Astrocyte (in vitro differentiated cells and primary cell): ENCODE data around the gene NFYB. TPM values are rescaled to one million over a fixed set of nuclear protein-coding genes. Genes with fewer than 3 reads are reported as not detected.
"Not testable (repeated sequence)": the region's sequence is repeated elsewhere in the genome, so short reads cannot be mapped to it uniquely, and the experiment has no call there.

Experiments used
- DNase-seq: peaks from one replicate; pipeline ENCODE4 v3.0.0-alpha.2; 2010; ENCODE audit warnings: low read depth
- FAIRE-seq: peaks from 2 replicates; lab custom pipeline; 2011; peaks lifted over from hg19 to GRCh38; lab: Jason Lieb, UNC
- H2AFZ ChIP-seq: 2 replicates; pipeline ENCODE4 v1.6.0; 2012; ENCODE audit warnings: low read depth, low read length, inconsistent platforms
- H3K27ac ChIP-seq: 2 replicates; pipeline ENCODE4 v1.5.1; 2011; ENCODE audit warnings: low read depth, low read length, inconsistent platforms
- H3K27me3 ChIP-seq: 2 replicates; pipeline ENCODE4 v1.6.0; 2011; ENCODE audit warnings: low read length, inconsistent platforms; ENCODE audit not compliant: insufficient read depth
- H3K36me3 ChIP-seq: 2 replicates; pipeline ENCODE4 v1.5.1; 2011; ENCODE audit warnings: low read length, inconsistent platforms; ENCODE audit not compliant: insufficient read depth
- H3K4me1 ChIP-seq: 2 replicates; pipeline ENCODE4 v1.5.1; 2011; ENCODE audit warnings: low read length, inconsistent platforms; ENCODE audit not compliant: insufficient read depth
- H3K4me2 ChIP-seq: 2 replicates; pipeline ENCODE4 v1.6.0; 2012; ENCODE audit warnings: low read length, inconsistent platforms
- H3K4me3 ChIP-seq: 2 replicates; pipeline ENCODE4 v1.5.1; 2011; ENCODE audit warnings: low read depth, mild to moderate bottlenecking, low read length, inconsistent platforms; ENCODE audit not compliant: insufficient read depth
- H3K79me2 ChIP-seq: 2 replicates; pipeline ENCODE4 v1.6.0; 2012; ENCODE audit warnings: mild to moderate bottlenecking, low read length, inconsistent platforms; ENCODE audit not compliant: insufficient read depth
- H3K9ac ChIP-seq: 2 replicates; pipeline ENCODE4 v1.6.0; 2012; ENCODE audit warnings: mild to moderate bottlenecking, low read length, inconsistent platforms
- H3K9me3 ChIP-seq: 2 replicates; pipeline ENCODE4 v1.5.1; 2012; ENCODE audit warnings: low read depth, mild to moderate bottlenecking, low read length, inconsistent platforms; ENCODE audit not compliant: insufficient read depth
- H4K20me1 ChIP-seq: 2 replicates; pipeline ENCODE4 v1.6.0; 2012; ENCODE audit warnings: low read length, inconsistent platforms; ENCODE audit not compliant: insufficient read depth
- H3K27ac Mint-ChIP-seq: one replicate; pipeline ENCODE4 v1.8.0; 2021; ENCODE audit warnings: mild to moderate bottlenecking, mixed read lengths; ENCODE audit not compliant: unreplicated experiment
- H3K27me3 Mint-ChIP-seq: one replicate; pipeline ENCODE4 v1.8.0; 2021; ENCODE audit warnings: low read depth, mixed read lengths; ENCODE audit not compliant: unreplicated experiment
- H3K36me3 Mint-ChIP-seq: one replicate; pipeline ENCODE4 v1.8.0; 2021; ENCODE audit warnings: low read depth, mixed read lengths; ENCODE audit not compliant: unreplicated experiment
- H3K4me1 Mint-ChIP-seq: one replicate; pipeline ENCODE4 v1.8.0; 2021; ENCODE audit warnings: low read depth, mixed read lengths; ENCODE audit not compliant: unreplicated experiment
- H3K4me3 Mint-ChIP-seq: one replicate; pipeline ENCODE4 v1.8.0; 2021; ENCODE audit warnings: mild to moderate bottlenecking, moderate library complexity, mixed read lengths; ENCODE audit not compliant: unreplicated experiment
- H3K9me3 Mint-ChIP-seq: one replicate; pipeline ENCODE4 v1.8.0; 2021; ENCODE audit warnings: mild to moderate bottlenecking, mixed read lengths; ENCODE audit not compliant: unreplicated experiment
- CTCF ChIP-seq: IDR thresholded peaks from 2 replicates; pipeline ENCODE4 v1.5.1; 2011; ENCODE audit warnings: low read depth, mild to moderate bottlenecking, inconsistent platforms, low read length, moderate library complexity; ENCODE audit not compliant: insufficient read depth
- EZH2 ChIP-seq: IDR thresholded peaks from 2 replicates; pipeline ENCODE4 v1.6.1; 2012; ENCODE audit warnings: mild to moderate bottlenecking, low read length, inconsistent platforms; ENCODE audit not compliant: insufficient read depth
- total RNA-seq: library from RNA; stranded (reverse); gene quantifications from 2 replicates; pipeline ENCODE4 v1.2.1, GENCODE V29; 2021

NFYB gene
- total RNA-seq, 1 donor from 2014 or later, result 14.8 TPM

- Mint-ChIP-seq H3K9me3 (no peaks in the 10 kb centered on the region), H3K36me3 (no peaks in the 10 kb centered on the region), H3K4me3 (no peak overlapping the region), H3K27ac (no peak overlapping the region), H3K4me1 (no peaks in the 10 kb centered on the region), H3K27me3 (no peaks in the 10 kb centered on the region)
- H3K79me2 ChIP-seq, result no peaks in the 10 kb centered on the region
- no peak overlapping the region for H3K27ac ChIP-seq
- no peaks in the 10 kb centered on the region for H4K20me1 ChIP-seq
- no peaks in the 10 kb centered on the region for H3K36me3 ChIP-seq
- FAIRE-seq, result no peak
- H3K9ac ChIP-seq, result no peak overlapping the region
- no peak for DNase-seq
- no peak overlapping the region for H3K4me2 ChIP-seq
- no peaks in the 10 kb centered on the region for H3K9me3 ChIP-seq
- H2AFZ ChIP-seq, result no peak overlapping the region
- H3K4me3 ChIP-seq, result no peak overlapping the region
- TF ChIP-seq CTCF (no peak), EZH2 (no peak)
- H3K4me1 ChIP-seq, result no peaks in the 10 kb centered on the region
- no peaks in the 10 kb centered on the region for H3K27me3 ChIP-seq
Observed at GRCh38 chr12:104165801-104166200, 27.8 kb upstream of the NFYB start.

GRCh38 chr12:104164634-104165033 lies 26.6 kb upstream of the NFYB start:
- H3K4me3 ChIP-seq, result no peak overlapping the region
- no peak overlapping the region for H3K4me3 Mint-ChIP-seq
- no peaks in the 10 kb centered on the region for H3K27me3 ChIP-seq
- H3K27ac ChIP-seq, result no peak overlapping the region
- H3K9ac ChIP-seq, result no peak overlapping the region
- no peaks in the 10 kb centered on the region for H3K36me3 ChIP-seq
- H3K36me3 Mint-ChIP-seq, result no peaks in the 10 kb centered on the region
- H3K27me3 Mint-ChIP-seq, result no peaks in the 10 kb centered on the region
- DNase-seq, result no peak
- no peaks in the 10 kb centered on the region for H3K9me3 ChIP-seq
- FAIRE-seq, result no peak
- TF ChIP-seq CTCF (no peak), EZH2 (no peak)
- H3K27ac Mint-ChIP-seq, result no peak overlapping the region
- H2AFZ ChIP-seq, result no peak overlapping the region
- no peaks in the 10 kb centered on the region for H3K4me1 Mint-ChIP-seq
- H3K4me1 ChIP-seq, result no peaks in the 10 kb centered on the region
- no peaks in the 10 kb centered on the region for H3K79me2 ChIP-seq
- no peaks in the 10 kb centered on the region for H3K9me3 Mint-ChIP-seq
- H3K4me2 ChIP-seq, result no peak overlapping the region
- no peaks in the 10 kb centered on the region for H4K20me1 ChIP-seq

GRCh38 chr12:104163631-104164030 lies 25.6 kb upstream of the NFYB start:
- no peak overlapping the region for H2AFZ ChIP-seq
- FAIRE-seq (no peak), DNase-seq (no peak)
- H3K9me3 ChIP-seq, result no peaks in the 10 kb centered on the region
- no peaks in the 10 kb centered on the region for H3K4me1 ChIP-seq
- H3K9ac ChIP-seq, result no peak overlapping the region
- no peaks in the 10 kb centered on the region for H3K27me3 ChIP-seq
- H3K27ac ChIP-seq, result no peak overlapping the region
- no peak overlapping the region for H3K4me3 ChIP-seq
- no peaks in the 10 kb centered on the region for H3K9me3 Mint-ChIP-seq
- H3K4me2 ChIP-seq, result no peak overlapping the region
- H4K20me1 ChIP-seq, result no peaks in the 10 kb centered on the region
- no peaks in the 10 kb centered on the region for H3K27me3 Mint-ChIP-seq
- no peaks in the 10 kb centered on the region for H3K36me3 Mint-ChIP-seq
- no peak overlapping the region for H3K27ac Mint-ChIP-seq
- no peaks in the 10 kb centered on the region for H3K36me3 ChIP-seq
- no peaks in the 10 kb centered on the region for H3K79me2 ChIP-seq
- TF ChIP-seq CTCF, result no peak
- TF ChIP-seq EZH2, result no peak
- no peak overlapping the region for H3K4me3 Mint-ChIP-seq
- no peaks in the 10 kb centered on the region for H3K4me1 Mint-ChIP-seq

GRCh38 chr12:104163028-104163427 lies 25.0 kb upstream of the NFYB start:
- not testable (repeated sequence) for H3K4me1 Mint-ChIP-seq, H3K36me3 Mint-ChIP-seq

More at GRCh38 chr12:104163028-104163427, 25.0 kb upstream of the NFYB start:
- not testable (repeated sequence) for FAIRE-seq, H3K4me3 ChIP-seq, H3K79me2 ChIP-seq, H3K36me3 ChIP-seq, H3K27me3 Mint-ChIP-seq, H4K20me1 ChIP-seq, H3K27ac Mint-ChIP-seq, H3K4me2 ChIP-seq, H3K27me3 ChIP-seq, H2AFZ ChIP-seq, H3K9ac ChIP-seq, H3K27ac ChIP-seq, H3K4me3 Mint-ChIP-seq, DNase-seq, H3K4me1 ChIP-seq, H3K9me3 Mint-ChIP-seq, H3K9me3 ChIP-seq
